H1 (cell line): ENCODE results near the gene ITPR1.

Experiments
- EP300 ChIP-seq, 2 experiments: IDR thresholded peaks; 1 replicate in 1 of 2; 2 replicates in 1 of 2; pipeline ENCODE4 v1.6.1; 2011 to 2012; ENCODE audit warnings: low read depth in 2 of 2, low read length in 2 of 2, mild to moderate bottlenecking in 2 of 2, borderline replicate concordance in 1 of 2, inconsistent platforms in 1 of 2, moderate library complexity in 1 of 2
- POLR2AphosphoS5 ChIP-seq: IDR thresholded peaks from 2 replicates; pipeline ENCODE4 v1.6.1; 2011; ENCODE audit warnings: low read depth, low read length

GRCh38 chr3:4586381-4586780, 93.2 kb downstream of the ITPR1 start:
- TF ChIP-seq POLR2AphosphoS5 (no peak), EP300 (IDR thresholded peaks at IDR 0.05; ENCODE audit: borderline replicate concordance in 1 of 2, low read depth in 2 of 2, low read length in 2 of 2) (no peak)
